Measurements from ENCODE around the gene EEFSEC. TPM values are rescaled to one million over a fixed set of nuclear protein-coding genes. Genes with fewer than 3 reads are reported as not detected.

The EEFSEC gene
- total RNA-seq, 1 donor from 2014 or later = 7.1 TPM

DNA sequence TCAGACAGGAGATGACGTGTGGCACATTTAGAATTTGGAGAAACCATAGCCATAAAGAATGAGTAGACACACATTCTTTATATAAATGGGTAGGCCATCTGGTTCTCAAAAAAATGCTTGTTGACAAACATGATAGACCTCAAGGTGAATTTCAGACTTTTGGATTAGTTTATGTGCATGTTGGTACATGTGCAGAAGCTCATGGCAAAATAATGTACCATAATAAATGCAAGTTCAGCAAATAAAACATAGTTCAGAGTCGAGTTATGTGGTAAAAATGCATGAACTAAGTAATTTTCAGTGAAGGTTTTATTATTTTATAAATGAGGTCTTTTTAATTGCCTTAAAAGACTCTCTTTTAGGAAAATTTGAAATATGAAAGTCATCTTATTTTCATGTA is 24.6 kb downstream of the EEFSEC start:
- peaks cover 3% of the 10 kb centered on the region for H3K27me3 Mint-ChIP-seq (ENCODE audit: unreplicated experiment)
- H3K36me3 Mint-ChIP-seq (ENCODE audit: low read depth, unreplicated experiment) = no peaks in the 10 kb centered on the region
- DNase-seq (ENCODE audit: low spot score) = no peak
- H3K4me1 Mint-ChIP-seq (ENCODE audit: unreplicated experiment) = peaks cover 25% of the 10 kb centered on the region
- TF ChIP-seq, protein P1, sequence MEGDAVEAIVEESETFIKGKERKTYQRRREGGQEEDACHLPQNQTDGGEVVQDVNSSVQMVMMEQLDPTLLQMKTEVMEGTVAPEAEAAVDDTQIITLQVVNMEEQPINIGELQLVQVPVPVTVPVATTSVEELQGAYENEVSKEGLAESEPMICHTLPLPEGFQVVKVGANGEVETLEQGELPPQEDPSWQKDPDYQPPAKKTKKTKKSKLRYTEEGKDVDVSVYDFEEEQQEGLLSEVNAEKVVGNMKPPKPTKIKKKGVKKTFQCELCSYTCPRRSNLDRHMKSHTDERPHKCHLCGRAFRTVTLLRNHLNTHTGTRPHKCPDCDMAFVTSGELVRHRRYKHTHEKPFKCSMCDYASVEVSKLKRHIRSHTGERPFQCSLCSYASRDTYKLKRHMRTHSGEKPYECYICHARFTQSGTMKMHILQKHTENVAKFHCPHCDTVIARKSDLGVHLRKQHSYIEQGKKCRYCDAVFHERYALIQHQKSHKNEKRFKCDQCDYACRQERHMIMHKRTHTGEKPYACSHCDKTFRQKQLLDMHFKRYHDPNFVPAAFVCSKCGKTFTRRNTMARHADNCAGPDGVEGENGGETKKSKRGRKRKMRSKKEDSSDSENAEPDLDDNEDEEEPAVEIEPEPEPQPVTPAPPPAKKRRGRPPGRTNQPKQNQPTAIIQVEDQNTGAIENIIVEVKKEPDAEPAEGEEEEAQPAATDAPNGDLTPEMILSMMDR (IDR thresholded peaks at IDR 0.05; ENCODE audit: unreplicated experiment) = no peak
- no peak overlapping the region for H3K27ac Mint-ChIP-seq (ENCODE audit: unreplicated experiment)
- H3K4me3 Mint-ChIP-seq (ENCODE audit: unreplicated experiment) = no peak overlapping the region
- H3K9me3 Mint-ChIP-seq (ENCODE audit: unreplicated experiment) = no peaks in the 10 kb centered on the region

DNA sequence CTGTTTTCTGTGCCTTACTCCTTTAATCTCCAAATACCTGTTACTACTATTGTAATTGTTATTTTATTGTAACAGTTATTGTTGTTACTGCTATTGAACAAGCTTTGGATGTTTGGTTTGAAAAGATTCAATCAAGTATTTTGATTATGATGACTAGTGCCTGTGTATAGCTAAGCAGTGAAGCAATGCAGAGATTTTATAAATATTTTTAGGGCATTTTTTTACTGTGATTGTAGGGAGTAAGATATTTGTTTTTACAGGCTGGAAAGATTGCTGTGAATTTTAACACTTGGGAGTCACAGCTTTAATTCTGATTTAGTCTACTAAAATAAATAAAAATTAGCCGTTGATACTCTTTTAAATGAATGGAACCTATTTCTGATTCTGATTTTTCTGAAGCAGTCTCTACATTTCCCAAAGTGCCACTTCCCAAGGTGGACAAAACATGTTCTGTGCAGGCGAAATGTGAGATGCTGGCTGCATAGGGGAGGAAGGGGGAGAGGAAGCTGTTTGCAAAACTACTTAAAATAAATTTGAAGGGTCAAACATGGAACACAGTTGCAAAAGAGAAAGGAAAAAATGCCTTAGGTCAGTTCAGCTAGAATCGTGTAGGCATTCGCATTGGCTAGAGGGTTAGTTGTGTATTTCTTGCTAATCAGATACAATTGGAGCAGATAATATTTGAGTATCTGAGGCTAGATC is 25.7 kb downstream of the EEFSEC start:
- H3K4me1 Mint-ChIP-seq (ENCODE audit: unreplicated experiment) = peaks cover 21% of the 10 kb centered on the region
- no peak for DNase-seq (ENCODE audit: low spot score)
- no peaks in the 10 kb centered on the region for H3K9me3 Mint-ChIP-seq (ENCODE audit: unreplicated experiment)
- H3K27ac Mint-ChIP-seq (ENCODE audit: unreplicated experiment) = no peak overlapping the region
- TF ChIP-seq, protein P1 (IDR thresholded peaks at IDR 0.05; ENCODE audit: unreplicated experiment) = no peak
- no peaks in the 10 kb centered on the region for H3K36me3 Mint-ChIP-seq (ENCODE audit: low read depth, unreplicated experiment)
- H3K27me3 Mint-ChIP-seq (ENCODE audit: unreplicated experiment) = peaks cover 3% of the 10 kb centered on the region
- no peak overlapping the region for H3K4me3 Mint-ChIP-seq (ENCODE audit: unreplicated experiment)

DNA sequence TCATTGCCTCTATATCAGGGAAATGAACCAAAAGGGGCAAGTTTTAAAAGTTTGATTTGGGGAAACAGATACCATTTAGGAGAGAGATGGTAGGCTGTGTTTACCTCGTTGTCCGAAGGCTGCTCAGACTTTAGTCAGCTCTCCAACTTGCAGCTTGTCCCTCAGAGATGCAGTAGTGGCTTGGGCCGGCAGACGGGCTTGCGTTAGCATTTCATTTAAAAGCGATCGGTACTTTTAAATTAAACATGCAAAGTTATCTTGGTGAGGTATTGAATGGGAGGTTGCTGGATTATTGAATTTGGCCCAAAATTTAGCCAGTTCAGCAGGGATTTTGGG is 26.2 kb downstream of the EEFSEC start:
- Mint-ChIP-seq H3K4me1 (ENCODE audit: unreplicated experiment) (peaks cover 16% of the 10 kb centered on the region), H3K9me3 (ENCODE audit: unreplicated experiment) (no peaks in the 10 kb centered on the region), H3K36me3 (ENCODE audit: low read depth, unreplicated experiment) (no peaks in the 10 kb centered on the region), H3K27me3 (ENCODE audit: unreplicated experiment) (peaks cover 3% of the 10 kb centered on the region), H3K27ac (ENCODE audit: unreplicated experiment) (no peak overlapping the region), H3K4me3 (ENCODE audit: unreplicated experiment) (no peak overlapping the region)
- TF ChIP-seq, protein P1 (IDR thresholded peaks at IDR 0.05; ENCODE audit: unreplicated experiment) = no peak
- DNase-seq (ENCODE audit: low spot score) = no peak

DNA sequence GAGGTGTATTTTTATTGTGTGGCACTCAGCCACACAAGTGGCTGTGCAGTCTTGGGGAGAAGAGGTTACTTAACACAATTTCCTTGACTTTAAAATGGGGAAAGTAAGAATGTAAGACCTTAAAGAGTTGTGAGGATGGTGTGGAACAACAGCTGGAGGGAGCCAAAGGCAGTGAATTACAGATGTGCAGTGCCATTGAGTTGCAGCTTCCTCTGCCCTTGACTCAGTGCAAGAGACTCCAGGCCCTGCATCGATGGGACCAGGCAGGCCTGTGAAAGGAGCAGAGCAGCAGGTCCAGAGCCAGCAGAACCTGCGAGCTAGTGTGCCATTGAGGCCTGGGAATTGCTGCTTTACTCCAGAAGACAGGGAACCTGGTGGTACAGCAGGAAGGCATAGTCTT is 27.2 kb downstream of the EEFSEC start:
- peaks cover 1% of the 10 kb centered on the region for H3K27me3 Mint-ChIP-seq (ENCODE audit: unreplicated experiment)
- H3K9me3 Mint-ChIP-seq (ENCODE audit: unreplicated experiment) = no peaks in the 10 kb centered on the region
- H3K27ac Mint-ChIP-seq (ENCODE audit: unreplicated experiment) = no peak overlapping the region
- TF ChIP-seq, protein P1 (IDR thresholded peaks at IDR 0.05; ENCODE audit: unreplicated experiment) = no peak
- peaks cover 6% of the 10 kb centered on the region for H3K4me1 Mint-ChIP-seq (ENCODE audit: unreplicated experiment)
- no peak for DNase-seq (ENCODE audit: low spot score)
- H3K36me3 Mint-ChIP-seq (ENCODE audit: low read depth, unreplicated experiment) = no peaks in the 10 kb centered on the region
- H3K4me3 Mint-ChIP-seq (ENCODE audit: unreplicated experiment) = no peak overlapping the region

DNA sequence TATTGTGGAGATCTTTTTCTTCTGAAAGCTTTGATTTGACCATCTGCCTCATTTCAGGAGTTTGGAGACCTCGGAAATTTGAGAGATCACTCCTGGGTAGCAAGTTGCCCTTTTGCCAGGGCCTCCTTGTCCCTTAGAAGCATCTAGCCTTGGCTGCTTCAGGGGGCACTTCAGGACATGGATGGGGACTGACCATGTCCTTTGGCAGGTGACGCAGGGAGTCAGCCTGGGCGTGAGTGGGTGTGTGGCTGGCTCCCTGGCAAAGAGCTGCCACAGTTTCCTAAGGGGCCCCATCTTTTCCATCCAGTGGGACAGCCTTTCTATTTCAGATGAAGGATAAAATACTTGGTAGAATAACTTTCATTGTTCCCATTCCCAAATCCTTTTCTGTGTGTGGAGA is 27.6 kb downstream of the EEFSEC start:
- no peaks in the 10 kb centered on the region for H3K9me3 Mint-ChIP-seq (ENCODE audit: unreplicated experiment)
- no peak for DNase-seq (ENCODE audit: low spot score)
- H3K4me1 Mint-ChIP-seq (ENCODE audit: unreplicated experiment) = peaks cover 4% of the 10 kb centered on the region
- TF ChIP-seq, protein P1 (IDR thresholded peaks at IDR 0.05; ENCODE audit: unreplicated experiment) = no peak
- peaks cover 1% of the 10 kb centered on the region for H3K27me3 Mint-ChIP-seq (ENCODE audit: unreplicated experiment)
- no peak overlapping the region for H3K4me3 Mint-ChIP-seq (ENCODE audit: unreplicated experiment)
- H3K36me3 Mint-ChIP-seq (ENCODE audit: low read depth, unreplicated experiment) = no peaks in the 10 kb centered on the region
- H3K27ac Mint-ChIP-seq (ENCODE audit: unreplicated experiment) = no peak overlapping the region
